H1 (cell line): ENCODE results near the gene RAD51B. TPM values are rescaled to one million over a fixed set of nuclear protein-coding genes. Genes with fewer than 3 reads are reported as not detected.

Experiments used
- MAFK ChIP-seq: IDR thresholded peaks from 2 replicates; pipeline ENCODE4 v1.6.1; 2012; ENCODE audit warnings: low read depth, mild to moderate bottlenecking, improper control_type of control experiment, low read length
- POLR2A ChIP-seq, 2 experiments: IDR thresholded peaks; 1 replicate in 1 of 2; 2 replicates in 1 of 2; pipeline ENCODE4 v1.6.1; 2011; ENCODE audit warnings: low read depth in 2 of 2, low read length in 2 of 2, mild to moderate bottlenecking in 2 of 2; ENCODE audit errors: control extremely low read depth in 1 of 2
- RAD21 ChIP-seq, 2 experiments: IDR thresholded peaks in 1 of 2; conservative IDR thresholded peaks in 1 of 2; 2 replicates each; pipeline ENCODE4 v1.6.1; 2011; ENCODE audit warnings: low read depth in 2 of 2, low read length in 2 of 2, improper control_type of control experiment in 1 of 2, inconsistent platforms in 1 of 2, mild to moderate bottlenecking in 1 of 2, moderate library complexity in 1 of 2
- ZNF274 ChIP-seq: IDR thresholded peaks from 2 replicates; pipeline ENCODE4 v1.7.0; 2012; ENCODE audit warnings: low read length, borderline replicate concordance; ENCODE audit errors: extremely low read depth
- polyA plus RNA-seq, 7 experiments: library from polyadenylated mRNA; depleted of rRNA in 3 of 7; stranded (reverse) in 5 of 7; unstranded in 2 of 7; fragments of >200 nt in 5 of 7; fragments of 200-250 nt in 2 of 7; gene quantifications; 1 replicate in 5 of 7; 2 replicates in 1 of 7; 4 replicates in 1 of 7; pipeline versions ENCODE4 v1.2.1 to v1.2.3, GENCODE V29; 2011 to 2013; ENCODE audit warnings: missing spikeins in 2 of 7, mixed read lengths in 2 of 7
- total RNA-seq: library from RNA; stranded (reverse); fragmentation: NEBNext Ultra II Directional; extraction: Animal tissue kit (Norgen Biotek cat#: 25700); gene quantifications from 2 replicates; pipeline ENCODE4 v1.2.1, GENCODE V29; 2021

Gene RAD51B
- total and polyA plus RNA-seq, 2 of the 8 experiments (the other 6 are each of a cell fraction or from before 2014, with no cell fraction given) = 3.9 to 14.9 TPM

- no peak for TF ChIP-seq RAD21 (IDR thresholded peaks at IDR 0.05 in 1 of 2, conservative IDR thresholded peaks at IDR 0.05 in 1 of 2; ENCODE audit: low read depth in 2 of 2, low read length in 2 of 2)
- no peak for TF ChIP-seq POLR2A (IDR thresholded peaks at IDR 0.05; ENCODE audit: control extremely low read depth in 1 of 2, low read depth in 2 of 2, low read length in 2 of 2)
- no peak for TF ChIP-seq MAFK
- TF ChIP-seq ZNF274 = no peak
- TF ChIP-seq, all 59 proteins: peak for 0
Observed at GRCh38 chr14:68573722-68574121, 754.1 kb downstream of the RAD51B start (continued).
